ENCODE results near the gene UBE2L3.

DNA sequence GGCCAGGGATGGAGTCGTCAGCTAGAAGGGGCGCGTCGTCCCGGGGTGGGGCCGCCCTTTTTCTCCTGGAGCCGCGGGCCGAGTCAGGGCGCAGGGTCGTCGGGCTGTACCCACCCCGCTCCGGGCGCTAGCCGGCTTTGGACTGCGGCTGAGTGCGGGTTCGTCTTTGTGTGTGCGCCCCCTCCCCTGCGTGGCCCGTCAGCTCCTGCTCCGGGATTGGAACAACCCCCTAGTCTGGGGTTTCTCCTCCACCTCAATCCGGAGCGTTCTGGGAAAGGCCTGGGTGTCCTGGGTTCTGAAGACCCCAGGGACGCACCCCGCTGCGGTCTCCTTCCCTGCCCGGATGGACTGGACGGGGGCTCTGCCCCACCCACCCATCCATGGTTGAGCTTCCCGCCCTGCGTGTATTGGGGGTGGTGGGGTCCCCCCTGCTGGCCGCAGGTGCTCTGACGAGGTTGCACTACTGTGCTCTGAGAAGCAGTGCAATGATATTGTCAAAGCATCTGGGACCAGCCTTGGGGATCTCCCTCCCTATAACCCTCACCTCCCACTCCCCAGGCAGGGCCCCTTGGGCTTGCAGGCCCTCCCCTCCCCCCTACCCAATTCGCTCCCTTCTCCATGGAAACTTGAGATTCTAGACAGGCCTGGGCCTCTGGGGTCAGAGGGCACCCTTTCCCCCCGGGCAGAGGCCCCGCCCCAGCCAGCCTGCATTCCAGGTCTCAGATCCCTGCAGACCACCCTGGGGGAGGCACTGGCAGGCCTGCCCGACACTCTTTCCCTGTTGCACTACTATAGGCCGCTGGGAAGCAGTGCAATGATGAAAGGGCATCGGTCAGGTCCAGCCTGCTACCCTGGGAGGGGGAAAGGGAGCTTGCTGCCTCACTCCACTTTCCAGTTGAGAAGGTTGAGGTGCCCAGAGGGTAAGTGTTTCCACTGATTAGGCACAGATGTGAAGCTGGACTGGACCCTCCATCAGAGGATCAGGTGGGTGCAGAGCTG, 85.3 kb downstream of the UBE2L3 start:
- TF ChIP-seq POLR2A (IDR thresholded peaks at IDR 0.05; ENCODE audit: low read length) = no peak
- no peak for TF ChIP-seq GATA1 (IDR thresholded peaks at IDR 0.05; ENCODE audit: low read depth, low read length)
